HG03432 (cell line): ENCODE results near the gene GIPC3.

Experiments
- ATAC-seq: cut with Tn5 transposase; IDR thresholded peaks from one replicate; pipeline ENCODE4 v1.9.1; 2021; ENCODE audit warnings: mild to moderate bottlenecking, moderate library complexity; ENCODE audit not compliant: unreplicated experiment

GIPC3 gene

GRCh38 chr19:3585301-3586126 lies at the start of gene GIPC3:
TSS of gene GIPC3 (plus strand) at chr19:3585478. CDS start at chr19:3585598, 120 bp downstream.
- ATAC-seq, result no peak

- no peak for ATAC-seq
Measured at GRCh38 chr19:3535563-3535965, 49.7 kb upstream of the GIPC3 start.

- no peak for ATAC-seq
Measured at GRCh38 chr19:3535981-3536380, 49.3 kb upstream of the GIPC3 start.

GRCh38 chr19:3536429-3537100 lies 48.7 kb upstream of the GIPC3 start:
- no peak for ATAC-seq

DNA sequence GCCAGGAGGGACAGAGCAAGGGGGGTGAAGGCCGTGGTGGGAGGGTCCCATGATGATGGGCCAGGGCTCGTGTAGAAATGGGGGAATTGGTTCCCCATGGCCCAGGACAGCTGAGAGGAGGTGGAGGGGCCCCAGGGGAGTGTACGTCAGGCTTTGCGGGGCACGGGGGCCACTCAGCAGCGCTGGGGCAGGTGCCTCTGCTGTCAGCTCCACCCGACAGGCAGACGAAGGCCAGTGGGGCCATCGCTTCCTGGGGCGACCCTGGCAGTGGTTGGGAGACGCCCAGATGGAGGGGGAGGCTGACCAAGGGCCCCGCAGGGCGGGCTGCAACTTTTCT lies 48.2 kb upstream of the GIPC3 start:
- no peak for ATAC-seq

- ATAC-seq, result no peak
Measured at GRCh38 chr19:3537438-3538240, 47.6 kb upstream of the GIPC3 start.

DNA sequence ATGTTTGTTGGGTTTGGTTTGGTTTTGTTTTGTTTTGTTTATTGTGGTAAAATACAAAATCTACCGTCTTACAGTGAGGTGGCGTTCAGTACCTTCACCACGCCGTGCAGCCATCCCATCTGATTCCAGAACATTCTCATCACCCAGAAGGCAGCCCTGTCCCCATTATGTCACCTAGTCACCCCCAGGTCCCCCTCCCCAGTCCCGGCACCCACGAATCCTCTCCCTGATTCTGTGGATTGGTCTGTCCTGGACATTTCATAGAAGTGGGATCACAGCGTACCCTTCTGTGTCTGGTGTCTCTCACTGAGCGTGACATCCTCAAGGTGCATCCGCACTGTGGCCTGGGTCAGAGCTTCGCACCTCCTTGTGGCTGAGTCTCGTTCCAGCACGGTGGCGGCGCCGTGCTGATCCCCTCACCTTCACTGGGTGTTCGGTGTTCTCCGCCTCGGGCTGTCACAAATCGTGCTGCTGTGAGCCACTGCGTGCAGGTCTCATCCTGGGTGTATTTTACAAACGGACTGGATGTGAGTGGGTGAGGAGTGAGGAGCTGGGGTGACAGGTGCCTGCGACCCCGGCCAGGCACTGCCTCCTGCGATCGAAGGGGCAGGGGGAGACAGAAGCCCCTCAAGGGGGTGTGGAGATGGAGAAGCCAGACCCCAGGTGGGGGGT lies 46.9 kb upstream of the GIPC3 start:
- ATAC-seq, result no peak

DNA sequence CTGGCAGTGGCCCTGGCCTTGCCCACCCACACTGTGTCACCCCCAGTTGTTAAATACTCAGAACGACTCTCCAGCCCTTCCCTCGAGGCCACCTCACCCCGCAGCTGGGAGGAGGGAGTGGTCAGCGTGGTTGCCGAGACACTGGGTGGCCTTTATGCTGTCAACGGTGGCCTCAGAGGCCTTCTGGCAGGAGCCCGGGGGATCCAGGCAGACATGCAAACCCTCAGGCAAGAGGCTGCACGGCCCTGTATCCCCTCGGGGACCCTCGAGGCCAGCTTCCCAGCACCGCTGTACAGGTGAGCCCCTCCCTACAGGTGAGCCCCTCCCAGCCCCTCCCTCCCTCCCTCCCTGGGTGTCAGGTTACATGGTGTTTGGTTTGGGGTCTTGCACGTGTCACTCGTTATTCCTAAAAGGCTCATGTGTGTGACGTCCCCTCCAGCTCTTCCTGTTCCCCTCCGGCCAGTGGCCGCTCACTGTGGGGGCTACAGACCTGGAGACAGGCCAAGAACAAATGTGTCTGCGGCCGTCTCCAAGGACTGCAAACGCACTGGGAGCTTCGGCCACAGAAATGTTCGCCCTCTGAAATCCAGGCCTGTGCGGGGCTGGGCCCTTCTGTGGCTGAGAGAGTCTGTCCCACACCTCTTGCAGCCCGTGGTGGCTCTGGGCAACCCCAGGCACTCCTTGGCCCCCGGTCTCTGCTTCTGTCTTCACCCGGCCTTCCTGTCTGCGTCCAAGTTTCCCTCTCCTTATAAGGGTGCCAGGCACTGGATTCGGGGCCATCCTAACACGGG lies 46.1 kb upstream of the GIPC3 start, which contains the start of gene TEKTIP1:
TSS of gene TEKTIP1 (plus strand) at position 210 of the 791 bp plus-strand sequence. CDS start at position 214, 4 bp downstream.
- ATAC-seq, result no peak

- ATAC-seq, result no peak
Measured at GRCh38 chr19:3539756-3540118, 45.5 kb upstream of the GIPC3 start.

GRCh38 chr19:3543150-3544057 lies 41.9 kb upstream of the GIPC3 start:
- ATAC-seq, result no peak

DNA sequence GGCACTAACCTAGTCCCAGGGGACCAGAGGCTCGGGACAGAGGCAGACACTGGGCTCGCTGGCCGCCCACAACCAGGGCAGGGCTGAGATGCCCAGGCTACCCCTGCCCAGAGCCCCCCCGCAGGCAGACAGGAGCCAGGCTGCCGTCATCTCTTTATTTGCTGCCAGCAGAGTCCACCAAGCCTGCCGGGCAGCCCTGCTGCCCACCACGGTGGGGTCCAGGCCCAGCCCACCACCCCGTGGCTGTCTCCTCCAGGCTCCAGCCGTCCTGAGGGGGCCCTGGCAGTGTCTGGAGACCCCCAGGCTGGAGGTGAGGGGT lies 41.3 kb upstream of the GIPC3 start:
- no peak for ATAC-seq

- peak; percentile 42 for ATAC-seq
Measured at GRCh38 chr19:3544742-3545668, 40.3 kb upstream of the GIPC3 start.

DNA sequence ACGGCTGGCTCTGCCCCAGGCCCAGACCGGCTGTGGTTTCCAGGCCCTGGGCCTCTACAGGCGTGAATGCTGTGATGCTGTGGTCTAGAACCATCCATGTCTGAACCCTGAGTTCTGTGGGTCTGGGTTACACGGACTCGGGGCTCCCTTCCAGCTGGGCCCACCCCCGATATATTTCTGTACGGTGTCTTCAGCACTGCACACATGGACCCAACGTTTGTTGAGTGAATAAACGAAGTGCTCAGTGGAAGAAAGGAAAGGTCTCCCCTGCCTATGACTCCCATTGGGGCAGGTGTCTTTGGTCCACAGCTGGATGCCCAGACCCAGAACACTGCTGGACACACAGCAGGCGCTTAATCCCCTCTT lies 39.6 kb upstream of the GIPC3 start:
- ATAC-seq, result no peak

DNA sequence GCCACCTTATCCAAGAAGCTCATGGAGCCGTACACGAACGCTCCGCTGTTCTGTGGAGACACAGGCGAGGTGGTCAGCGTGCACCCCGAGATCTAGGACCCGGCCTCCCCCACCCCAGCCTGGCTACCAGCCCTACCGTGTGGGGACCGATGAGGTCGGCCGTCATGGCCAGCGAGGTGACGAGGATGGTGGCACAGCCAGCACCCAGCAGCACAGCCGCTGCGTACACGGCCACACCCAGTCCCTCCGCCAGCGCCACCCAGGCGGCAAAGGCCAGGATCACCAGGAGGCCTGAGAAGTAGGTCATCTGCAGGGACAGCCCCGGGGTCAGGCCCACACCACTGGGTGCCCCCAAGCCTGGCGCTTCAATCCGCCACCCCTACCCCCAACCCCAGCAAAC lies 39.2 kb upstream of the GIPC3 start:
- no peak for ATAC-seq

DNA sequence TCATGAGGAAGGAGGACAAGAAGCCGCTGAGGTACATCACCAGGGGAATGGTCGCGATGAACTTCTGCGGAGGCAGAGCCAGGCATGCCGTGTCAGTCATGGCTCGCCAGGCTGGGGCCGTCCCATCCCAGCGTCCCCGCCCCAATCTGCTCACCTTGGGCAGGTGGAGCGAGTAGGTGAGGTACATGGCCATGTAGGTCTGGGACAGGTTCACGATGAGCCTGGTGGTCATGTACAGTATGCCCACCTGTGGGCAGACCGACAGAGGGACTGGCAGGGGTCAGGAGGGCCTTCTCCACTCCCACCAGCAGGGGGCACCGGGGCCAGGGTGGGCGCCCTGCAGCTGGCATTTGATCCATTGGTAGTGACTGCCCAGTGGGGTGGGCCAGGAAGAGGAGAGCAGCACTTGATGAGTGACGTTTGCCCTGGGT lies 38.0 kb upstream of the GIPC3 start:
- ATAC-seq, result no peak

GRCh38 chr19:3547767-3548282 lies 37.5 kb upstream of the GIPC3 start:
- no peak for ATAC-seq

DNA sequence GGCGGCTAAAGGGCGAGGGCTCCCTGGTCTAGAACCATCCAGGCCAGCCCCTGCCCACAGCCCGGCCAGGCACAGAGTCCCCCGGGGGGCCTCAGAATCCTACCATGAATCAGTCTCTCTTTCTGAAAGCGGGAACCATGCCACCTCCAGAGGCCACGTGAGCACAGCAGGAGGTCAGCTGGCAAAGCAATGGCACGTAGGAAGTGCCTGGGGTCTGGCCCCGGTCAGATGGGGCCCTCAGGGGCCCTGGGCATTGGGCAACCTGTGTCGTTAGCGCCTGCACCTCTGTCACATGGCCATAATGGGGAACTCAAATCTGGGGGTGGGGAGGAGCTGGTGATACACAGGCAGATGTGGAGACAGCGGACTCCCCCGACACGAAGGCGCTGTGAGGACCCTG lies 36.7 kb upstream of the GIPC3 start:
- ATAC-seq, result no peak

DNA sequence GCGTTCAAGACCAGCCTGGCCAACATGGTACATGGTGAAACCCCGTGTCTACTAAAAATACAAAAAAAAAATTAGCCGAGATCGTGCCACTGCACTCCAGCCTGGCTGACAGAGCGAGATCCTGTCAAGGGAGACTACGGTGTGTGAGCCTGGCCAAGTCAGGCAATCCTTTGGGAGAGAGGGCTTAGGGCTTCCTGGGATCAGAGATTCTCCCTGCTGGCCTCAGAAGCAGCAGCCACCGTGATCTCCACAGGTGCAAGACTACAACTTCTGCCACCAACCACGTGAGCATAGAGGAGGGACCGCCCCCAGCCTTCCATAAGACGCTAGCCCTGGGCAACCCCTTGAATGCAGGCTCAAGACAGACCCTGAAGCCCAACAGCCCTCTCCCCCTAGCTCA lies 35.5 kb upstream of the GIPC3 start:
- ATAC-seq, result no peak
